ENCODE measurements around the gene PSTK.

Gene PSTK

DNA sequence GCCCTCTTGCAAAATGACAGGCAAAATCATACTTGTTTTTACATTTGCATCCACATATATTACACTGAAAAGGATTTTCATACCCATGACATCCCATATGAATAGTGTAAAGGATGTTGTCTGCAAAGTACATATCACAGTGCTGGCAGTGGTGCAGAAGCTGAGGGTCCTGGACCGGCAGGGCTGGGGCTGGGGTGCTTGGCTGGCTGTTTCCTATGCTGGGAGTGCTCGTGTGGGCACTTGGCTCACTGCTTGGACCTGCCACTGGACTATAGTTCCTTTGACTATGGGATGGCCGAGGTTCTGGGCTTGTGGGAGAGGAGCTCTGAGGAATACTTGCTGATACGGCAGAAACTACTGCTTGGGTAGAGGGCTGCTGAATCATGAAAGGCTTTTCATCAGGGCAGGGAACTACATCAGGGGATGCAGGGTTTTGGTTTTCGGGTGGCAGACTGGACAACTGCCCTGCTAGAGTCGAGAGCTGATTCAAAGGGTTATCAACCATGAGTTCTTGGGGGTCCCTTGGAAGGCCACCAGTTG, 13.7 kb downstream of the PSTK start:
- no peak for DNase-seq

GRCh38 chr10:122995936-122996335, 15.7 kb downstream of the PSTK start:
- DNase-seq, result no peak

- no peak for DNase-seq
Observed at GRCh38 chr10:122997864-122998263, 17.7 kb downstream of the PSTK start.

GRCh38 chr10:122998360-122998917, 18.2 kb downstream of the PSTK start:
- DNase-seq, result no peak

- no peak for DNase-seq
Observed at GRCh38 chr10:122998934-122999333, 18.7 kb downstream of the PSTK start.

GRCh38 chr10:122999347-122999746, 19.1 kb downstream of the PSTK start:
- no peak for DNase-seq

DNA sequence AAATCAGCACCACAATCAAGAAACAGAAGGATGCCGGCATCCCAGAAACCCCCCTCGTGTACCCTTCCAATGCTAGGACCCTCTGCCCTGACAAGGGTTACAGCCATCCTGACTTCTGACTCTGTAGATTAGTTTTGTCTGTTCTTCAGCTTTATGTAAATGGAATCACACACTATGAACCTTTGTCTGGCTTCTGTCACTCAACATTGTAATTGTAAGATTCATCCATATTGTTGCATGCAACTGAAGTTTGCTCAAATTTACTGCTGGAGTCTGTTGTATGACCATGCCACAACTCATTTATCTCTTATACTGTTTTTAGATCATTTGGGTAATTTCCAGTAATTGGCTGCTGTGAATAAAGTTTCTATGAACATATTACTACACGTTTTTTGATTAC, 20.0 kb downstream of the PSTK start:
- no peak for DNase-seq

DNA sequence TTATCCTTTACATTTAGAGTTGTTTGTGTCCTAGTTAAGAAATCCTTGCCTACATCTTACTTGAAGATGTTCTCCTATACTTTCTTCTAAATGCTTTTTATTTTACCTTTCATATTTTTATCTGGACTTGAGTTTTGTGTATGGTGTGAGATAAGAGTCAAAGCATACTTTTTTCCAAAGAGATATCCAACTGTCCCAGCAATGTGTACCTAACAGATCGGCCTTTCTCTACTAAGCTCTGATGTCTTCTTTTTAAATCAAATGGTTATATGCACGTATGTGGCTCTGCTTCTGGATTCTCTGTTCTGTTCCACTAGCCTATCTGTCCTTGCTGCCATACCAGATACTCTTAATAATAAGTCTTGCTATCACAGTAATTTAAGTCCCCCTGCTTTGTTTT, 21.2 kb downstream of the PSTK start:
- no peak for DNase-seq

- DNase-seq, result no peak
Observed at GRCh38 chr10:123004298-123004697, 24.1 kb downstream of the PSTK start.

DNA sequence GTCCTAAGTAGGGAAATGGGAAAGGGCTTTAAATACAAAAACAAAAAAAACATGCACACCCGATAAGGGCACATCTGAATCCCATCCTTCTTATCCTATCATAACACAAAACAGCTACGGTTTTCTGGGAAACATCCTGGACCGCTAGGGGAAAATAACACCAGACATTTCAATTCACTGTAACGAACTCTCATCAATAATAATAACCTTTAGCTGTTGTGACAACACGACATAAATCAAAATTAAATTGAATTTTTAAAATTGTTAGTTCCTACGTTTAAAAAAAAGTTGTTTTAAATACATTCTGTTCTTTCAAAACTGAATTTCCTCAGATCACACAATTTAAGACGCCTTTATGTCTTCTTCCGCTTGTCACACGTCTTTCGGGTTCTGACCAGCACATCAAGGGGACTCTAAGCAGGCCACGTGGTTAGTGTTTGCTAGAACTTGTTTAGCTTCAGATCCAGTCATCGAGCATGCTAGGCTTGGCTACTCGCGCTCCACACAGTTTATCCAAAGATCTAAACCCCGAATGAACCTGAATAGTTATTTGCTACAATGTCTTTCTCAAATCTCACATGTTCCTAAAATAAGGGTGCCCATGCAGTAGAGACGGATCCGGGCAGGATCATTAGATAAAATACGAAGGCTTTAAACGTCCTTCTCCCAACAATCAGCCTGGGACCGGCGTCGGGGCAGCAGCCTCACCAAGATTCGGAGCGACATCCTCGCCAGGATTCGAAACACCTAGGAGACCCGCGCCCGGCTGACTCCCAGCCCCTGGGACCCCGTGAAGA, 27.6 kb downstream of the PSTK start:
- peak; percentile 39 to 50 for DNase-seq

- DNase-seq, result peak; percentile 92 to 96
Observed at GRCh38 chr10:123008355-123009104, 28.3 kb downstream of the PSTK start, which contains the start of the genes ACADSB and IKZF5. ACADSB (plus strand) TSS chr10:123009006; CDS start chr10:123009030, 24 bp downstream. IKZF5 (minus strand) TSS chr10:123008795; CDS start chr10:122998625, 10,170 bp downstream.

DNA sequence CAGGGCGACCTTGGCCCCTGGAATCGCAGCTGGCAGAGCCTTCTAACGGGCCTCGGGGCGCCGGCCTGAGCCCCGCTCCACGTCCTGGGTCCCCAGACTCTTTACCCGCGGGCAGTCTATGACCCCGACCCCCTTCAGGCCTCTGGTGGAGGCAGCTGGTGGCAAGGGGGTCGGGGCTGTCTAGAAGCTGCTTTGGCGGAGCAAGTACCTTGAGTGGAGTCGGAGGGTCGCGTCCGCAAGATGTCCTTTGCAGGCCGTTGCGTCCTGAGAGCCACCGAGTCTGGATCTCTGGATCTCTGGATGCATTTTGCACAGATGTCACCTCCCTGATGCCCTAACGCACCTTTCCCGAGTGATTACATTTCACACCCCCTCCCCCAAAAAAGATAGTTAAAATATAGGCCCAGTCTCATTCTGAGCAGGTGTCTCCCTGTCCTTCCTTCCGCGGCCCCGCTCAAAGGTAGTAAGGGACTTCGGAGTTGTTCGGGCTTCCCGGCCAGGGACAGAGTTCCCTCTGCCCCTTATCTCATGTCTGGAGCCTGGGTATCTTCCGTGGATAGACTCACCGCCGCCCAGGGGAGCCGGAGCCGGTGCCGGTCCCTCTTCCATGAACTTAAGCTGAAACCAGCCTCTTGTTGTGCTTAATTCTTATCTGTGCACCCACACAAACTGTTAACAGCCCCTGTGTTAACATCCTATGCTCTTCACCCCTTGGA, 29.1 kb downstream of the PSTK start:
- peak; percentile 15 to 24 for DNase-seq

- DNase-seq, result no peak
Observed at GRCh38 chr10:123011987-123012386, 31.8 kb downstream of the PSTK start.

- no peak for DNase-seq
Observed at GRCh38 chr10:123013456-123014419, 33.5 kb downstream of the PSTK start.

GRCh38 chr10:123014772-123015171, 34.6 kb downstream of the PSTK start:
- no peak for DNase-seq

- no peak for DNase-seq
Observed at GRCh38 chr10:123016228-123016627, 36.0 kb downstream of the PSTK start.

DNA sequence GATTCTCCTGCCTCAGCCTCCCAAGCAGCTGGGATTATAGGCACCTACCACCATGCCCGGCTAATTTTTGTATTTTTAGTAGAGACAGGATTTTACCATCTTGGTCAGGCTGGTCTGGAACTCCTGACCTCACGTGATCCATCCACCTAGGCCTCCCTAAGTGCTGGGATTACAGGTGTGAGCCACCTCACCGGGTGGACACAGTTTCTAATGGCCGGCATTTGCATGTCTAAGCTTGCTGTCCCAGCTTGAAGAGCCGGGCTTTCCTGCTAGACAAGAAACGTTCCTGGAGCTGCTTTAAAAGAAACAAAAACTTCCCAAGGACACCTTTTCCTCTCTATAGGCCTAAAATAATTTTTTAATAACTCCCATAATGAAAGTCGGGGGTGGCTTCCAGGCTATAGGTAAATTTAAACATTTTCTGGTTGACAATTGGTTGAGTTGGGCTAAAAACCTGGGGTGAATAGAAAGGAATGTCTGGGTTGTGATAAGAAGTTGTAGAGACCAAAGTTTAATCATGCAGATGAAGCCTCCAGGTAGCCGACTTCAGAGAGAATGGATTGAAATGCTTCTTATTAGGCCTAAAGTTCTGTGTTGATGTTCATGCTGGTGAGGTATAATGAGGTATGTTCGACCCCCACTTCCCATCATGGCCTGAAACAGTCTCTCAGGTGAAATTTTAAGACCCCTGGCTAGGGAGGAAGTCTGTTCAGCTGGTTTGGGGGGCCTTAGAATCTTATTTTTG, 37.4 kb downstream of the PSTK start:
- DNase-seq, result no peak

GRCh38 chr10:123018531-123018930, 38.3 kb downstream of the PSTK start:
- DNase-seq, result no peak

DNA sequence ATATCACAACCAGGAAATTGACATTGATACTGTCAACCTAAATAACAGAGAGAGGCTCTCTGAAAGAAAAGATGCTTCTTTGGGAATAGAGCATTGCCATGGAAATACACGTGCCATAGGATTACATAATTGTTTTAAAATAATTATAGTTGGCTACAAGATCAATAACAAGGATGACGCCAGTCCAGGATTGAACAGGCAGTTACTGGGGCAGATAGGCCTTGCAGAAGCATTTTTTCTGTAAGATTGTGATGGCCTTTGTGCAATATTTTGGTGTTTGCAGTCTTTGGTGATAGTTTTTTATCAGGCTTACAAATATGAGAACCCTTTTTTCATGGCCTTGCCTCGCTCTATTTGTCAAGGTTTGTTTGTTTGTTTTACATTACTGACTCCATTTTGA, 39.1 kb downstream of the PSTK start:
- DNase-seq, result no peak

- DNase-seq, result no peak
Observed at GRCh38 chr10:123019941-123020703, 39.9 kb downstream of the PSTK start.
